Measurements from ENCODE around the gene IFT81.
"Not testable (repeated sequence)": the region's sequence is repeated elsewhere in the genome, so short reads cannot be mapped to it uniquely, and the experiment has no call there.

IFT81 gene

DNA sequence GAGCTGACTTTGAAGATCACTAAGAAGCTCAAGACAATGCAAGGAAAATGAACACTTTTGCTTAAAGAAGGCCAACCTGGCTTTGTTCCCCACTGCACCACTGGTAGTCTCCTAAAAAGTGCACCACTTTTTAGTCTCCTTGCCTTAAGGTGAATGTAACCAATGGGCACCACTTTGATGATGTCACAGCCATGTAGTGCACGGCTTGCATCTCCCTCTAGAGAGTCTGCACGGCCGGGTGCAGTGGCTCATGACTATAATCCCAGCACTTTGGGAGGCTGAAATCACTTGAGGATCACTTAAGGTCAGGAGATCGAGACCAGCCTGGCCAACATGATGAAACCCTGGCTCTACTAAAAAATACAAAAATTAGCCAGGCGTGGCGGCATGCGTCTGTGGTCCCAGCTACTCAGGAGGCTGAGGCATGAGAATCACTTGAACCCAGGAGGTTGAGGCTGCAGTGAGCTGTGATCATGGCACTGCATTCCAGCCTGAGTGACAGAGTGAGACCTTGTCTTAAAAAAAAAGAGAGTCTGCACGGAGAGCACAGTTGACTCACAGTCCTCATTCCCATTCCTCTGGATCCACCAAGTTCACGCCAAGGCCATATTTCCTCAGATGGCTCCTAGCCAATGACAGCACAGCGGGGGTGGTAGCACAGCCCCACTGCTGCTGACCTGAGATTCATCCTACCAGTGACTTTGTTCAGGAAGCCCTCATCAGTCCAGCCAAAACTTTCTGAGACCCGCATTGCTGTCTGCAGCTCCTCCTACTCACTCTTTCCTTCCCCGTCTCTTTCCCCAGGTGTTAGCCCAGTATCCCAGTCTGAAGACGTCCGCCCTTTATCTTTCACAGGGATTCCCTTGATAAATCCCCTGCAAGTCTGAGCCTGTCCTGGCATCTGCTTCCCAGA lies 16.5 kb upstream of the IFT81 start:
- no peak for DNase-seq (ENCODE audit: low spot score)

DNA sequence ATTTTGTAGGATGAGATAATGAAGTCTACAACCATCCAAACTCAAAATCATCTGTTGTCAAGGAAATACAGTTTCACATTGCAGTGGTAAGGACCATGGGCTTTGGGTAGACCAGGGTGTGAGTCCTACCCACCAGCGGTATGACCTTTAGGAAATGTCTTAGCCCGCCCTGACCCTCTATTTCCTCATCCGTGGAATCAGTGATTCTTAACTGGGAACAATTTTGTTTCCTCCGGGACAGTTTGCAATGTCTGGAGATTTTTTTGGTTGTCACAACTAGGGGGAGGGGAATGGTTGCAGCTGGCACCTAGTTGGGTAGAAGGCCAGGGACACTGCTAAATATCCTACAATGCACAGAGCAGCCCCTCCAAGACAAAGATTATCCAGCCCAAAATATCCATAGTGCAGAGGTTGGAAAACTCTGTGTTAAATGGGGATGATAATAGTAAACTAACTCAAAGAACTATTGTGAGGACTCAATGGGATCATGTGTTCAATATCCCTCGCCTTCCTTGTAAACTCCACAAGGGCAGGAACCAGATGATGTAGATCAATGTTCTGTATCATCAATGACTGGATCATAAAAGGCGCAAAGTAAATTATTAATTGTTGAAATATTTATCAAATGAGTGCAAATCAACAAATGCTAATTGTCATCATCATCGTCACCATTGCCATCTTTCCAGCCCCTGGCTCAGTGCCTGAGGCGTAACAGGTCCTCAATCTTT lies 15.7 kb upstream of the IFT81 start:
- DNase-seq (ENCODE audit: low spot score), result no peak

DNA sequence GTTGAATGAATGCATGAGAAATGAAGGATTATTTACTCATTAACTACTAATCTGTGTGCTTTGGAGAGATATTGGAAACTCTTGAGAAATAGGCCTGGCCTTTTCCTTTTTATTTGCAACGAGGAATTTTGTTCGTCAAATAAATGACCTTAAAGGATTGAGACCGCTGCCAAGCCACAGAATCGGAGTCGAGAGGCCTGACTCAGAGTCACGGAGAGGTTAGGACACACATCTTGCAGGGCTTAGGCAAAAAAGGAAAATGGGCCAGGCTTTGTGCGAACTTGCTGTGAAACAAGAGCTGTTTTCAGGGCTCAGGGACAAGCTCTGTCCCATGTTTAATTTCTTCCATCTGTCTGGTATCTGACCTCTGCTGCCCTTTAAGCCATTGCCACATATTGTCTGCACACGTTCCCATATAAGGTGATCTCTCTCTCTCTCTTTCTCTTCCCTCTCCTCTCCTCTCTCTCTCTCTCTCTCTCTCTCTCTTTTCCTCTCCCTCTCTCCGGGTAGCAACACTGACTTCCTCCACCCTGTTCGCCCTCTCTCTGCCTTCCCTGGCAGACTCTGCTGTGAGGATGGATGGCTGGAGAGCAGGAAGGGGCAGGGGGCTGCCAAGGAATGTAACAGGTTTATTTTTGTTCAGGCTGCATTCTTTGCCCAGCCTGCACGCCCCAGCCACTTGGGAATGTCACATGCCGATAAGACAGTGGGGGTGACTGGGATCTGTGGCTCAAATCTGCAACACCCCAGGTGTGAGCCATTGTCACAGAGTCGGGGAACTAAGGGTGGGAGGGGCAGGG lies 14.9 kb upstream of the IFT81 start:
- DNase-seq (ENCODE audit: low spot score), result no peak

DNA sequence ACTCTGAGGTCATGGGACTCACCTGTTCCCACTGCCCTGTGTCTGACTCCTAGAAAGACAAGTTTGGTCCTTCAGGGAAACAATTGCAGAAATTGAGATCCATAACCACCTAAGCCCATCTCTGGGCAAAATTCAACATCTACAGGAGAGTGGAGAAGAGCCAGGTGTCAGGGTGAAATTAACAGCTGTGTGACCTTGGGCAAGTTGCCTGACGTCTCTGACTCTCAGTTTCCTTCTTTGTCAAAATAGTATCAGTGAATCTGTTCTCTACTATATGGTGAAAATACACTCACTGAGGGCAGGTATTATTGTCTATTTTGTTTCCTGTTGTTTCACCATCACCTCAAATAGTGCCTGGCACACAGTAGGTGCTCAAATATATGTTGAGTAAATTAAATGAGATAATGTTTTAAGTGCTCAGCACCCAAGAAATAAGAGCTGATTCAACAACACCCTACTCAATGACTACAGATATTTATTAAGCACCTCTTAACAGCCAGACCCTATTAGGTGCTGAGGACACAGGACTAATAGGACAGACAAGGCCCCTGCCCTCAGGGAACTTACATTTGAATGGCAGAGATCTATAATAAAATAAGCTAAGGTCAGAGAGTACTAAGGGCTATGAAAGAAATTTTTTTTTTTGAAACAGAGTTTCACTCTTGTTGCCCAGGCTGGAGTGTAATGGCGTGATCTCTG lies 14.2 kb upstream of the IFT81 start:
- DNase-seq (ENCODE audit: low spot score), result no peak

DNA sequence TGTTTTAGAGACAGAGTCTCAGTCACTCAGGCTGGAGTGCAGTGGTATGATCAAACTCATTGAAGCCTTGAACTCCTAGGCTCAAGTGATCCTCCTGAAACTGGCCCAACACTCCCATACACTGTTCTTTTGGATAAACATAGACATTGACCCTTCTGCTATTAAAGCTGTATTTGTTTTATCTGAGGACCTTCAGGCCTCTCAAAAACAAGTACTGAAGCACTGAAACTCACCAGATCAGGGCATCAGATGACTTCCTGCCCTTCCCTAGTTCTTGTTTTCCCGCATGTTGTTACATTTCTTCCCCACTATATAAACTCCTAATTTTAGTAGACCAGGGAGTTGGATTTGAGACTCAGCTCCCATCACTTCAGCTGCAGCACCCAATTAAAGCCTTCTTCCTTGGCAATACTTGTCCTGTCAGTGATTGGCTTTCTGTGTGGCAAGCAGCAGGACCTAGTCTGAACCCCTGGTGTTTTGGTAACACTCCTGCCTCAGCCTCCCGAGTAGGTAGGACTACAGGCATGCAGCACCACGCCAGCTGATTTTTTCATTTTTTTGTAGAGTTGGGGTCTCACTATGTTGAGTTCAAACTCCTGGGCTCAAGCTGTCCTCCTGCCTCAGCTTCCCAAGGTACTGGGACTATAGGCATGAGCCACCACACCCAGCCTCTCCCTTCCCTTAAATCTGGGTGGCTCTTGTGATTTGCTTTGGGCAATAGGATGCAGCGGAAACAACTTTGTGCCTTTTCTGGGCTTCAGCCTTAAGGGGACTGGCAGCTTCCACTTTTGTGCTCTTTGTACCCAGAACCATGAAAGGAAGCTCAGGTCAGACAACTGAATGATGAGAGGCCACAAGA lies 12.5 kb upstream of the IFT81 start:
- no peak for DNase-seq (ENCODE audit: low spot score)

DNA sequence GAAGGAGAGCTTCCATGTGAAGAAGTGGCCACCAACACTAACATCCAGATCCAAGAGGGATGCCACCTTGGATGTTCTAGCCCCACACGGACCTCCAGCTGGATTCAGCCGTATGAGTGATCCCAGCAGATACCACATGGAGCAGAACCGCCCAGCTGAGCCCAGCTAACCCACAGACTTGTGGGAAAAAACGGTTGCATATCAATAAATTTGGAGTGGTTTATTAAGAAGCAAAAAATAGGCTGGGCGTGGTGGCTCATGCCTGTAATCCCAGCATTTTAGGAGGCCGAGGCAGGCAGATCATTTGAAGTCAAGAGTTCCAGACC lies 11.9 kb upstream of the IFT81 start:
- DNase-seq (ENCODE audit: low spot score), result no peak

DNA sequence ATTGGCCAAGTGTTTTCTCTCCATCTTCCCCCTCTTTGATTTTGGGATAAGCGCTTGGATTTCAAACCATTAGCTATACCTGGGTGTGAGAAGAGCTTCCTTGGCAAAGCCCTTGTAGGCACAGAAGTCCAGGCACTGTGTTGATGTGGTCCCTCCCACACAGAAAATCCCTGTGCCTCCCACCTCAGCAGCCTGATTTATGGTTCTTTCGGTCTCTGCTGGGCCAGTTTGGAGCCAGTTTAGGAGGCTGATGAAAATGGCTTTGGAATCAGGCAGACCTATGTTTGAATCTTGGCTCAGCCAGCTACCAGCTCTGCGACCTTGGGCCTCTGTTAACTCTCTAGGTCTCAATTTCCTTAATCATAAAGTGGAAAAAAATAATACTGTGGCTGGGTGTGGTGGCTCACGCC lies 9.6 kb upstream of the IFT81 start:
- DNase-seq (ENCODE audit: low spot score), result no peak

DNA sequence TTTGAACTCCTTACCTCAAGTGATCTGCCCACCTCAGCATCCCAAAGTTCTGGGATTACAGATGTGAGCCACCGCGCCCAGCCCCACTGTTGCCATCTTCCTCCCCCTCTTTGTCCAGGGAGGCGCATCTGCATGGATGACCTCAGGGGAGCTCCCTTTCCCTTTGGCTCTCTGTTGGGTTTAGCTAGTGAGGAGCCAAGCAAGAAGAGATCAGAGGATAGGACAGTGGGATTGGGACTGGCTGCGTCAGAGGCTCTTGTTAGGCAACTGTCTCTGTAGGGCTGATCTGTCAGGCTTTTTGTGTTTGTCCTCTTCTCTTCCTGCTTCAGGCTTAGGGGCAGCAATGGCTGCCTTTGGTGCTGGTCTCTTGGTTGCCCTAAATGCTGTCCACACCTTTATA lies 8.5 kb upstream of the IFT81 start:
- DNase-seq (ENCODE audit: low spot score), result no peak

DNA sequence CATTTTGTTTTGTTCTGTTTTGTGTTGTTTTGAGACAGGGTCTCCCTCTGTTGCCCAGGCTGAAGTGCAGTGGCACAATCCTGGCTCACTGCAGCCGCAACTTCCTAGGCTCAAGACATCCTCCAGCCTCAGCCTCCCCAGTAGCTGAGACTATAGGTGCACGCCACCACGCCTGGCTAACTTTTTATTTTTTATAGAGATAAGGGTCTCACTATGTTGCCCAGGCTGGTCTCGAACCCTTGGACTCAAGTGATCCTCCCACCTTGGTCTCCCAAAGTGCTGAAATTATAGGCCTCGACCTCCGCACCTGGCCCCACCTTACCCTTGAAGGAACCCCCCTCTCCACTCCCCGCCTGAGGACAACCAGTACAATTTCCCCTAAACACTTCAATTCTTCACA lies 7.5 kb upstream of the IFT81 start:
- DNase-seq (ENCODE audit: low spot score), result no peak

DNA sequence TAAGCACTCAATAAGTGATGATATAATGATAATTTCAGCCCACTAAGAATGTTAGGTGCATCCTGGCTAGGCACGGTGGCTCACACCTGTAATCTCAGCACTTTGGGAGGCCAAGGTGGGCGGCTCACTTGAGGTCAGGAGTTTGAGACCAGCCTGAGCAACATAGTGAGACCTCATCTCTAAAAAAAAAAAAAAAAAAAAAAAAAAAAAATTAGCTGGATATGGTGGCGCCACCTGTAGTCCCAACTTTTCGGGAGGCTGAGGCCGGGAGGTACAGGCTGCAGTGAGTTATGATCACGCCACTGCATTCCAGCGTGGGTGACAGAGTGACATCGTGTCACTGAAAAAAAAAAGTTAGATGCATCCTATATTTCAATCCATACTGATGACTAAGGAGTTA lies 6.9 kb upstream of the IFT81 start:
- DNase-seq (ENCODE audit: low spot score), result not testable (repeated sequence)

DNA sequence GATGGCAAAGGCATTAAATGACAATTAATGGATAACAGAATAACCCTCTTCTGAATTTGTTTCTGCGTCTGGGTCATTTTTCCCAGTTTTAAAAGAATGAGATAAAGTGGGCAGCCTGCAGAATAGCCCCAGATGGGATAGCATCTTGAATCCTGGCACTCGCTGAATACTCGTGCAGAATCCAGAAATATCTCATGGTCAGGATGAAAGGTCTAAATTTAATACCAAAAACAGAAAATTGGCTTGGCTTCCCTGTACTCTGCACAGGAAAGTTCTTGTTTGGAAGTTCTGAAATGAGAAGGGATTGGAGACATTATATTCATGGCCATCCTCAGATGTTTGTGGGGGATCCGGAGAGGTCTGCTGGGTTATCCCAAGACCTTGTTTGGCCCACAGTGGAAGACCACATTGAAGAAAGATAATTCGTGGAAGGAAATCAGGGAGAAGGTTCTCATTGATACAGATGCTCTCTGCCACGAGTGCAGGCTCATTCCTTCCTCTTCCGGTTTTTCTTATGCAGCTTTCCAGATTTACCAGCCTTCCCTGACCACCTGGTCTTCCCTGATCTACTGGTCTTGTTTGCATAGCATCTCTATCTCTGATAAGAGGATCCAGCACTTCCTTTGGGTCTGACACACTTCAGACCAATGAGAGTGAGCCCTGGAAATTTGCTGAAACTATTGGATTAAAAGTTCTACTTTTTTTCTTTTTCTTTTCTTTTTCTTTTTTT lies 6.0 kb upstream of the IFT81 start:
- no peak for DNase-seq (ENCODE audit: low spot score)

DNA sequence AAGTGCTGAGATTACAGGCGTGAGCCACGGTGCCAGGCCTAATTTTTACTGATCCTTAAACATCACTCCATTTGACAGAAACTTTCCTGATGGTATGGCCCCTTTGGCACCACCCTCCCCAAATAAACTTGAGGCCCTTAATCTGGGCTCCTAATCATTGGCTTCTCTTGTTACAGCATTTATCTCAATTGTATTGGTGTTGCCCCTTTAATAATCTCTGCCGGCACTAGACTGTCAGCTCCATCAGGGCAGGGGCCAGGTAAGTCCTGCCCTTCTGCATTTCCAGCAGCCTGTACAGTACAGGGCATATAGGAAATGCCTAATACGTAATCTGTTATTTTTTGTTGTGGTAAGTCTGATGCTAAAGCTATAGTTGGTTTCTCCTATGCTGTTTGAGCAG lies 1.2 kb upstream of the IFT81 start:
- no peak for DNase-seq (ENCODE audit: low spot score)

DNA sequence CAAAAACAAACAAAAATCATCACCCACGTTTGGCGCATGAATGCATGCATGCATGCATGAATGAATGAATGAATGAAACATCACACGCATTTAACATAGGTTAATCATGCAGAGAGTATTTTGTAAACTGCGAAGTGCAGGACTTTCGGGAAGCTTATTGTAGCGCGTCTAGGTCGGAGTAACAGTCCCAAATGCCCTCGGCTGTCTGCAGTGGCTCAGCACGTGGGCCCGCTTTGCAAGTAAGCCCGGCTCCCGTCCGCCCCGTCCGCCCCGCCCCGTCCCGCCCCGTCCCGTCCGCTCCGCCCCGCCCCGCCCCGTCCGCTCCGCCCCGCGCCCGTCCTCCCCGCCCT lies 263 bp upstream of the IFT81 start:
- no peak for DNase-seq (ENCODE audit: low spot score)

DNA sequence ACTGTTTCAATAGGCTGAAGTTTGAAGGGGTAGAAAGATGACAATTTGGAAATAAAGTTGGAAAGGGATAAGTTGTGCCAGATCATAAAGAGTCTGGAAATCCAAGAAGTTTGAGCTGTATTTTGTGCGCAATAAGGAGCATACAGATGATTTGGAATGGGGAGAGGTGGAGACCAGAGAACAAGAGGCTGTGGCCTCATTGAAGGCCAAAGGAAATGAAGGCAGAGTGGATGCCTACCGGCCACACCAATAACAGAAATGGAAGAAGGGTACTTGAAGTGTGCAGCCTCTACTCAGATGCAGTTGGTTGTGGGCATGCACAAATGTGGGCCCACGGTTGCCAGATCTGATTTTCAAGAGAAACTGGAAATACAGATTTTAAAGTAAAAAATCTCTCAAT lies 2.4 kb downstream of the IFT81 start:
- no peak for DNase-seq (ENCODE audit: low spot score)

DNA sequence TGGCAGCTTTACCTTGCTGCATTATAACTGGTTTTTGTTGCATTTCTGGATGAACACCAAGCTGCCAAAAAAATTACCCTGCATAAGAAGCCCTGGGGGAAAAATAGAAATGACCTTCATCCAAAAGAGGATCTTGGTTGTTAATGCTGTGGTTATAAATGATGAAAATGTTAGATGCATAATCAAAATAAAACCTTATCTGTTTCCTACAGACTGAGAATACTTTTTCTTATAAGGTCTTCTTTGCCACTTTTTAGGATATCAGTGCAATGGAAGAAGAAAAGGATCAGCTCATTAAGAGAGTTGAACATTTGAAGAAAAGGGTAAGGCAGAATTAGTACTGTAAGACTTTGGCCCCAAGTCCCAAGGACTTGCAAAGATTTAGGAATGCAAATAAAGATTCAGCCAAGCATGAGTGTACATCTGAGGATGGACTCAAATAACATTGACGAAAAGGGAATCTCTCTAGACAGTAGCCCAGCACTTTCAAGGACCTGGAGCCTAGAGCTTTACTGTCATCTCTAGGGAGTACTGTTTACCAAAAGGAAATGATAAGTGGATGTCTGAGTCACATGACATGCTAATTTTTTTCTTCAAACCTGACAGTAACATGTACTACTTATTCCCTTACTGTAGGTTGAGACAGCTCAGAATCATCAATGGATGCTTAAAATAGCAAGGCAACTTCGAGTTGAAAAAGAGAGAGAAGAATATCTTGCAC lies 10.7 kb downstream of the IFT81 start:
- DNase-seq (ENCODE audit: low spot score), result no peak

DNA sequence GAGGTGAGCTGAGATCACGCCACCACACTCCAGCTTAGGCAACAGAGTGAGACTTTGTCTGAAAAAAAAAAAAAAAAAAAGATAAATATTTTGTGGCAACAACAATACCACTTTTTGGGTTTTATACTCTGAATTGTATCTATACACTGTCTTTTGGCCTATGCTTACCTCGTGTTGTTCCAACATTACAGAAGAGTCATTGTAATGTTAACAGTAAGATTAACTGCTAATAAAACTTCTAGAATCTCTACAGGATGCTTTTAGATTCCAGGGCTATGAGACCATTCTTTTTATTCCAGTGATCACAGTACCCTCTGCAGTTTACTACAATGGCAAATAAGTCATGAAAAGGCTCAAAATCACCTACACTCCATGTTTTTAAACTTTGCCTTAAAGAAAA lies 11.6 kb downstream of the IFT81 start:
- DNase-seq (ENCODE audit: low spot score), result no peak

DNA sequence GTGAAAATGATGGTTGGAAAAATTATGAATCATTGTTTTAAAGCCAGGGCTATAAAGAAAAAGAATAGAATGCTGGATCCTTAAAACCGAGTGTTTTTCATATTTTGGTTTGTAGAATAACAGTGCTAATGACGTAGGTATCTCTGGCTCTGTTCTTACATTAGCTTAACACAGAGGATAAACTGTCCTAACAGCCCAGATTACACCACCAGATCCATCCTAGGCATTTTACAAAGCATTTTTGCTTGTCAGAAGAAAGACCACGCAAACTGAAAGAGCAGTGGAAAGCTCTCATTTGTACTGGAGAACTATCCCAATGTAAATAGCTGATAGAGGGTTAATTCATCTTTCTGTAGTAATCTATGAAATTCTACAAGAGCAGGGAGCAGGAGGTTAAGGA lies 13.6 kb downstream of the IFT81 start:
- no peak for DNase-seq (ENCODE audit: low spot score)

DNA sequence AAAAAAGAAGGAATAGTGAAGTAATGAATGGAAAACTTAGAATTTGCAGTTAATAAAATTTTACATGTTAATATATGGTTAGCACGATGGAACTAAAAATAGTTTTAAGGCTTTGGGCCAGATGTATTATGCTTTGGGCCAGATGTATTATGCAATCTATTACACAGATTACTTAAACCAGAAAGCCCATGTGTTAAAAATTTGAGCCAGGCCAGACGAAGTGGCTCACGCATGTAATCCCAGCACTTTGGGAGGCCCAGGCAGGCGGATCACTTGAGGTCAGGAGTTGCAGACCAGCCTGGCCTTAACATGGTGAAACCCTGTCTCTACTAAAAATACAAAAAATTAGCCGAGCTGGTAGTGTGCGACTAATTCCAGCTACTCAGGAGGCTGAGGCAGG lies 17.2 kb downstream of the IFT81 start:
- no peak for DNase-seq (ENCODE audit: low spot score)

DNA sequence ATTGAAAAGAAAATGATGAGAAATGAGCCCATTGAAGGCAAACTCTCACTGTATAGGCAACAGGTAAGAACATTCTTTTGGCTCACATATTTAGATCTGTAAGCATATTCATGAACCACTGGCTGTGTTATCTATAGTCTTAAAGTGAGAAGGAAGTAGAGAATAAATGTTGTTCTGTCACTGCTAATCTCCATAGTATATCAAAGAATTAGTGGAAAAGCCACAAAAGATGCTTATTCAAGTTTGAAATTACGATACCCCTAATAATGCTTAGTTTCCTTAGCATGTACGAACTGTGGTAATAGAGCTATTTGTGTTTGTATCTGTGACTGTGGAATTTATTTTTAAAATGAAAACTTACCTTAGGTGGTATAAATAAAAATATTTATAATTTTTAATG lies 22.8 kb downstream of the IFT81 start:
- no peak for DNase-seq (ENCODE audit: low spot score)

DNA sequence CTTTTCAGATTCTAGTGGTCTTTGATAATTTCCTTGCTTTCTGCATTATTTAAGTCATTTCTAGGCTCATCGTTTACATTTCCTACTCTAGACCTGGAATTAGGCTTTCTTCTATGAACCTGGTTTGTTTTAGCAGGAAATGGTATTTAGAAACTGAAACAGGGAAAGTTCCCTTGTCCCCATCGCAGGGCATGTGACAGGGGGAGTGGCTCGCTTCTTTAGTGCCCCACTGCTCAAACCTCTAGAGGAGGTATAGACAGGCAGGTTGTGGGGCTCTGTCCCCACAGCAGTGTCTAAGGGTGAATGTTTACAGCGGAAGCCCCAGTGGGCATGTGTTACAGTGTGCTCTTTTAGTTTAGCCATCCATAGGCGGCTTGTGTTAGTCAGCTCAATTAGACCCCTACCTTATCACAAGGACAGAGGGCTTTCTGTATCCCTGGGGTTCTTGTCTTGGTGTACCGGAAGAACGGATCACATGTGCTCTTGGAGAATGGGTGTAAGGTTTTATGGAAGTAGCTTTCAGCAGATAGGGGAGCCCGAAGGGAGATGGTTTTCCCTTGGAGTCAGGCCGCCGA lies 25.0 kb downstream of the IFT81 start:
- no peak for DNase-seq (ENCODE audit: low spot score)

Measured in CD4-positive, alpha-beta T cell treated with Interleukin-6 at 100 ng/mL for 8 hours (primary cell).